MCF 10A (cell line): Measurements from ENCODE around the gene NDST3. TPM values are rescaled to one million over a fixed set of nuclear protein-coding genes. Genes with fewer than 3 reads are reported as not detected.

Experiments used
- BruUV-seq: library from RNA; stranded (reverse); fragments of 400-500 nt; replicated peaks from 2 replicates; lab custom pipeline; 2021; lab: Mats Ljungman, UMichigan
- CTCF ChIA-PET: fragments of 300-600 bp; sonication (Branson Sonifier 250); formaldehyde crosslinking; extraction: SDS; loops from one replicate; lab custom pipeline; 2021; ENCODE audit warnings: antibody characterized with exemption, inconsistent platforms; lab: Yijun Ruan, JAX
- POLR2A ChIA-PET: fragments of 300-600, 350-650 bp; sonication (Branson Sonifier 250); formaldehyde crosslinking; extraction: SDS; loops from one replicate; lab custom pipeline; 2020; ENCODE audit warnings: antibody characterized with exemption, inconsistent platforms; lab: Yijun Ruan, JAX
- DNase-seq: peaks from one replicate; pipeline ENCODE4 v3.0.0-alpha.2; 2018; ENCODE audit not compliant: unreplicated experiment
- H3K27ac Mint-ChIP-seq: one replicate; pipeline ENCODE4 v1.8.0; 2022; ENCODE audit warnings: mild to moderate bottlenecking, low read depth, mixed read lengths; ENCODE audit not compliant: unreplicated experiment
- H3K27me3 Mint-ChIP-seq: one replicate; pipeline ENCODE4 v1.8.0; 2022; ENCODE audit warnings: mixed read lengths; ENCODE audit not compliant: insufficient read depth, unreplicated experiment
- H3K36me3 Mint-ChIP-seq: one replicate; pipeline ENCODE4 v1.8.0; 2022; ENCODE audit warnings: mild to moderate bottlenecking, moderate library complexity, mixed read lengths; ENCODE audit not compliant: insufficient read depth, unreplicated experiment
- H3K4me1 Mint-ChIP-seq: one replicate; pipeline ENCODE4 v1.8.0; 2022; ENCODE audit warnings: mixed read lengths; ENCODE audit not compliant: insufficient read depth, unreplicated experiment
- H3K4me3 Mint-ChIP-seq: one replicate; pipeline ENCODE4 v1.8.0; 2022; ENCODE audit warnings: mild to moderate bottlenecking, moderate library complexity, mixed read lengths; ENCODE audit not compliant: unreplicated experiment
- H3K9me3 Mint-ChIP-seq: one replicate; pipeline ENCODE4 v1.8.0; 2022; ENCODE audit warnings: mixed read lengths; ENCODE audit not compliant: unreplicated experiment
- CTCF ChIP-seq: fragments of 200-600 bp; IDR thresholded peaks from one replicate; pipeline ENCODE4 v1.8.0; 2022; ENCODE audit warnings: antibody characterized with exemption, mild to moderate bottlenecking; ENCODE audit not compliant: unreplicated experiment
- intact Hi-C: fragments of 100-400 bp; cut with micrococcal nuclease; formaldehyde crosslinking; loops from 2 replicates; pipeline ENCODE4 v1.14.1; 2022
- total RNA-seq: library from RNA; stranded (reverse); gene quantifications from 2 replicates; pipeline ENCODE4 v1.2.3, GENCODE V29; 2022

NDST3 gene
- total RNA-seq, 1 experiment from 2014 or later = not detected

- H3K36me3 Mint-ChIP-seq = no peaks in the 10 kb centered on the region
- no peak for TF ChIP-seq CTCF
- no peaks in the 10 kb centered on the region for H3K27me3 Mint-ChIP-seq
- ChIA-PET CTCF (interaction anchor here (0.6 to 3.4 kb wide), 11 partner anchors 15 to 1674 kb away, joined by 3 to 25 read pairs (median 6); no protein-coding TSS in a partner anchor), POLR2A (interaction anchor here (0.7 kb wide), 1 partner anchor 548 kb away, joined by 3 read pairs; no protein-coding TSS in a partner anchor)
- peak overlapping the region; percentile 64 for H3K4me3 Mint-ChIP-seq
- H3K4me1 Mint-ChIP-seq = no peaks in the 10 kb centered on the region
- peak; percentile 42 for DNase-seq
- intact Hi-C loops = loop anchor here (5.0 kb wide), 3 partner anchors 190 to 1850 kb away; no protein-coding TSS in a partner anchor
- no peak overlapping the region for H3K27ac Mint-ChIP-seq
- no TSS peak for BruUV-seq
- no peaks in the 10 kb centered on the region for H3K9me3 Mint-ChIP-seq
Observed at GRCh38 chr4:118032691-118033090, 1.6 kb upstream of the NDST3 start.

GRCh38 chr4:118033148-118034052 is 886 bp upstream of the NDST3 start:
- BruUV-seq = no TSS peak
- no peaks in the 10 kb centered on the region for H3K27me3 Mint-ChIP-seq
- H3K4me1 Mint-ChIP-seq = no peaks in the 10 kb centered on the region
- peak overlapping the region; percentile 64 for H3K4me3 Mint-ChIP-seq
- H3K36me3 Mint-ChIP-seq = no peaks in the 10 kb centered on the region
- ChIA-PET CTCF (interaction anchor here (0.6 to 3.4 kb wide), 25 partner anchors 9 to 1854 kb away, joined by 3 to 25 read pairs (median 4); no protein-coding TSS in a partner anchor), POLR2A (no interaction called here)
- H3K27ac Mint-ChIP-seq = no peak overlapping the region
- intact Hi-C loops = loop anchor here (1.0 to 5.0 kb wide), 6 partner anchors 189 to 1851 kb away; no protein-coding TSS in a partner anchor
- TF ChIP-seq CTCF = no peak
- peak; percentile 62 for DNase-seq
- H3K9me3 Mint-ChIP-seq = no peaks in the 10 kb centered on the region

- no peaks in the 10 kb centered on the region for H3K9me3 Mint-ChIP-seq
- H3K4me1 Mint-ChIP-seq = no peaks in the 10 kb centered on the region
- no peak overlapping the region for H3K4me3 Mint-ChIP-seq
- POLR2A ChIA-PET = interaction anchor here (1.4 kb wide), 1 partner anchor 246 kb away, joined by 3 read pairs; no protein-coding TSS in a partner anchor
- H3K27ac Mint-ChIP-seq = no peak overlapping the region
- DNase-seq = no peak
- no peak for TF ChIP-seq CTCF
- no TSS peak for BruUV-seq
- intact Hi-C loops = loop anchor here (2.0 kb wide), 1 partner anchor 475 kb away; no protein-coding TSS in a partner anchor
- no peaks in the 10 kb centered on the region for H3K36me3 Mint-ChIP-seq
- CTCF ChIA-PET = interaction anchor here (0.5 to 3.4 kb wide), 13 partner anchors 12 to 1682 kb away, joined by 3 to 16 read pairs (median 3); partner anchors contain the start of genes PRSS12 and SYNPO2
- peaks cover 14% of the 10 kb centered on the region for H3K27me3 Mint-ChIP-seq
Observed at GRCh38 chr4:118035309-118035708, 1.0 kb downstream of the NDST3 start.

- TF ChIP-seq CTCF = no peak
- CTCF ChIA-PET = interaction anchor here (0.6 to 1.4 kb wide), 5 partner anchors 56 to 1453 kb away, joined by 3 read pairs; no protein-coding TSS in a partner anchor
- Mint-ChIP-seq H3K4me3 (no peak overlapping the region), H3K4me1 (no peaks in the 10 kb centered on the region), H3K27me3 (peaks cover 16% of the 10 kb centered on the region), H3K27ac (no peak overlapping the region), H3K36me3 (no peaks in the 10 kb centered on the region), H3K9me3 (no peaks in the 10 kb centered on the region)
- POLR2A ChIA-PET = interaction anchor here (1.4 kb wide), 1 partner anchor 247 kb away, joined by 3 read pairs; no protein-coding TSS in a partner anchor
- DNase-seq = no peak
- intact Hi-C loops = no loop called here
- no TSS peak for BruUV-seq
Observed at GRCh38 chr4:118036336-118036735, 2.0 kb downstream of the NDST3 start.
